Iris pigment epithelial cell (primary cell): Measurements from ENCODE around the gene ACAT2.
A peak's percentile ranks its signal among the peaks of the same experiment; 100 is the strongest.
"Not testable (repeated sequence)": the region's sequence is repeated elsewhere in the genome, so short reads cannot be mapped to it uniquely, and the experiment has no call there.

Source experiments
- DNase-seq: peaks from one replicate; pipeline ENCODE4 v3.0.0-alpha.2; 2011; ENCODE audit warnings: low read depth

The ACAT2 gene

DNA sequence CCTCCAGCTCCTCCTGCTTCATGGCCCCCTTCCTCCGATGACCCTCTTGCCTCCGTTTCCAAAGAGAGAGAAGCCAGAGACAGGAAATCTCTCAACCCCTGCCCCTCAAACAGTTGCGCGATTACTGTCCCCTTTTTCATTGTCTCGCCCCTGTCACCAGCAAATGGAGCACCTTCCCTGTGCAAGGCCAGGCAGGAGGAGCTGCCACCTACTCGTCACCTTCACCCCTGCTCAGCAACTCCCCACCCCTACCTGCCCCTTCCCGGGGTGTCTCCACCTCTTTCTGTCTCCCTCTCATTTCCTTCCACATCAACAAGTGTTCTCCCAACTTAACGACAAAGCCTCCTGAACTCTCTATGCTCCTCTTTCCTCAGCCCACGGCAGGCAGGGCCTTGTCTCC lies 51.9 kb downstream of the ACAT2 start:
- no peak for DNase-seq

DNA sequence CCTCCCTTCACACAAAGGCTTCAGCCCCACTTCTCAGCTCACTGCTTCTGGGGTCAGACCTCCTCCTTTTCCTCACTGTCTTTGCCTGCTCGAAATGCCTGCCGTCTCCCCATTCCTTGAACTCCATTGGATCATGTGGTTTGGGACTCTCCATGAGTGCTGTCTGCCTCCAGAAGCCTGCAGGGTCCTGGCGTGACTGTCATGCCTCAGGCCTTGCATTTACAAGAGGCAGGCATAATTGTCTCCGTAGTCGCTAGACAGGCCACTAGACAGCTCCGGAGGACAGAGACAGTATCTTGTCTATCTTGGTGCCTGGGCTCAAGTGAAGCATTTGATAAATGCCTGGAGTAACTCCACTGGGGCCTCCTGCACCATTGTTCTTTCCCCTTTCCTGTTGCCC lies 53.6 kb downstream of the ACAT2 start:
- no peak for DNase-seq

DNA sequence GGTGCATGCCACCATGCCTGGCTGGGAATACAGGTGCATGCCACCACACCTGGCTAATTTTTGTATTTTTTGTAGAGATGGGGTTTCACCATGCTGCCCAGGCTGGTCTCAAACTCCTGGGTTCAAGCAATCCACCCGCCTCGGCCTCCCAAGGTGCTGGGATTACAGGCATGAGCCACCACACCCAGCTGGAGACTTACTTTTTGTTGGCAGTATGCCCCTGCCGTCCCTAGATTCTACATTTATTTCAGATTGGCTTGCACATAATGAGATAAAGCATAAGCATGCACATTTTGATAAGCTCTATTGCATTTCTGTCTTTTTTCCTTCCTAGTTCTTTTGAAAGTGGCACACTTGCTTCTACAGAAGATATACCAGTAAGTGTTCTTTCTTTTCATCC lies 54.9 kb downstream of the ACAT2 start:
- DNase-seq, result not testable (repeated sequence)

DNA sequence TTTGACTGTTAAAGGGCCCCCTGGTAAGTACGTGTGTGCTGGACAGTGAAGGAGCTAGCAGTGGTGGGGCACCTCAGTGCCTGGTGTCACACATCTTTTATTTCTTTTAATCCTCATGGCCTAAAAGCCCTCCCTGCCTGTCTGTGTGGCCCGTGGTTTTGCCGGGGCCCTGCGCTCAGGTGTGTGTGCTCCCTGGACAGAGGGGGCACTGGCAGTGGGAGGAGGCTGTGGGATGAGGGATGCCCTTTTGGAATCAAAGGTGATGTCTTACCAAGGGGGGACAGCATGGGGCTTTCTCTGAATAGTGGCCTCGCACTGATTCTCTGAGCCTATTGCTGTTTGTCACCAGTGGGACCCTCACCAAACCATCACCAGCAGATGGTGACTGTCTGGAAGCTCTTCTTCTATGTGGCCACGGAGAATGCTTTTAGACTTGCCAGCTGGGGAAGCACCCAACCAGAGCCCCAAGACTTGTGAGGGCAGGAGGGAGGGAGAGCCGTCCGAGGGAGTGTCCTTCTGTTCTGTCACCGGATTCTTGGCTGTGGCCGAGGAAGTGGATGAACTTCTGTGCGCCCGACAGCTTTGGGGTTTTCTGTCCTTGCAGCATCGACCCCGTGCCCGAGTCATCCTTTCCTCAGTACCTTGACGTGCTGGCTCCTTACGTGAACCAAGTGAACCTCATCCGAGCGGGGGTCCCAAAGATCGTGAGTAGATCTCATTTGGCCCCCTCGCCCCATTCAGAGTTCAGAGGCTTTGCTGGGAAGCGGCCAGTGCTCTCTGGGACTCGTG lies 56.3 kb downstream of the ACAT2 start:
- DNase-seq, result no peak

DNA sequence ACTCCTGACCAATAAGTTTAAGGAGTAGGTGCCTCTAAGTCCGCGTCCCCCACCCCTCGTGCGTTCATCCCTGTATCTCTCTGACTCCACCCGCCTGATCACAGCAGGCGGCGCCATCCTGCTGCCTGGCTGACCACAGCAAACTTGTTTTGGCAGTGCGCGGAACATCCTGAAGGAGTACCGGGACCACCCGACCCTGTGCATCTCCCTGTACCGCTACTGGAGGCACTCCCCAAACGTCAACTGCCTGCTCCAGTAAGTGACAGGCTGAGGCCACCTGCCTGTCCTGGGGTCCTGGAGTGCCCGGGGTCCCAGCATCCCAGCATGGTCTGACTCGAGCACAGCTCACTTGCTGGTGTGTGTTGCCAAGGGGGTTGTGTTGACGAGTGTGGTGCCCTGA lies 57.3 kb downstream of the ACAT2 start:
- DNase-seq, result no peak

DNA sequence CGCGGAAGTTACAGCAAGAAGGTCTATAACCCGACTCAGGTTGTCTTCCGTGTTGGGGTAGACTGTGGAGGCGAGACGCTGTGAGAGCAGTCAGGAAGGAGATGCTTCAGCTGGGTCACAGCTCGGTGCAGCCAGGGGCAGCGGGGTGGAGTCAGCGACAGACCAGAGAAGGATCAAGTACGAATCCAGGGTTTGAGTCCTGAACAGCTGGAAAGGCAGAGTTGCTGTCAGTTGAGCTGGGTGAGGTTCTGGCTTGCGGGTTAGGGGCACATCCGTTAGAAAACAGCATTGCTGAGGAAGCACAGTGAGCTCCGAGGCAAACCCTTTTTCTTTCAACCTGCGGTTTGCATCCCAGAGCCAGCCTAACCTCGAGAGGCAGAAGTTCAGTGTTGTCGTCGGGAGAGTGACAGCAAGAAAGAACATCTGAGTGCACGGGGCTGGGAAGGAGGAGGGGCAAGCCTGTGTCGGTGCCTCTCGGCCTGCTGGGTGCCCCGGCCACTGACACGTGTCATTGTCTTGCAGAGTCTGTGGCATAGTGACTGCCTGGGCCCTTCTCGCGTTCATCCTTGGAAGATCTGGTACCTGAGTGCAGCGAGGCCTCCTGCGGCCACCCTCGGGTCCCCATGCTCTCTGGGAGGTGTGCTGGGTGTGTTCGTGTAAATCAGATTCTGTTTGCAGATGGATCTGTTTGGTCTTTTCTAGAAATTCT lies 58.2 kb downstream of the ACAT2 start:
- DNase-seq, result no peak

DNA sequence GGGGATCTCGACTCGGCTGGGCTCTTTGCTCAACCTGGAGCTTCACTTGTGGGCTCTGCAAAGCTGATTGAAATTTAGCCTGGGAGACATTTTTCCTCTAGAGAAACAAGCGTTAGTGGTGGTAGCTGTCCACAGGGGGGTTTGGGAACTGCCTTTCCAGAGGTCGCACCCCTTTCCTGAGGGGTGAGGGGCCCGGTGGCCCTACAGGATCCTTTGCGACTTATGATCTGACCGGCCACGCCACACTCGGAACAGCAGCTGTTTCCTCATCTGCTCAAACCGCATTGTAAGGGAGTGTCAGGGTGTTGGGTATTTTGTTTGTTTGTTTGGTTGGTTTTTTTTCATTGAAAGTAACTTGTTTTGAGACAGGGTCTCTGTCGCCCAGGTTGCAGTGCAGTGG lies 59.3 kb downstream of the ACAT2 start:
- no peak for DNase-seq

DNA sequence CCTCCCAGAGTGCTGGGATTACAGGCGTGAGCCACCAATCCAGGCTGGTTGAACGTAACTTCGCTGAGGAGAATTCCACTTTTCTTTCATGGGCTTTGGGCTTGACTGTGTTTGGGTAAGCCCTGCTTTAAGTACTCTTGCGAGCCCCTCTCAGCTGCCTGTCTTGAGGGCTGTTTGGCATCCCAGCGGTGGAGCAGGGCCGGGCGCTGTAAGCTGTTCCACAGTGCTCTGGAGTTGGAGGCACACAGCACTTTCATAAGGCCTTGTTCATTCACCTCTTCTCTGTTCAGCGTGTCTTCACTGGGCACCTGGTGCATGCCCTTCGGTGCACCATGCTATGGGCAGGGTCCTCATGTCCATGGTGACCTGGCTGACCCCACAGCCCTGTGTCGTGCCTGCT lies 59.9 kb downstream of the ACAT2 start:
- no peak for DNase-seq

DNA sequence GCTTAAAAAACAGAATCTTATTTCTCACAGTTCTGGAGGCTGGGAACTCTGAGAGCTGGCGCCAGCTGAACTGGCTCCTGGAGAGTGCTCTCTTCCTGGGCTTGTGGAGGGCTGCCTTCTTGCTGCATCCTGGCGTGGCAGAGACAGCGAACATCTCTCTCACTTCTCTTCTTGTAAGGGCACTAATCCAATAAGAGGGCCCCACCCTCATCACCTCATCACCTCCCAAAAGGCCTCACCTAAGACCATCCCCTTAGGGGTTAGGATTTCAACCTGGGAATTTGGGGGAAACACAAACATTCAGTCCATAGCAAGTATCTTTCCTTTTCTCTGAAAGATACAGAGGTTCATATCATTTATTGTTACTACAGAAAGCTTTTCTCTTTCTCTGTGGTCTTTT lies 62.1 kb downstream of the ACAT2 start:
- no peak for DNase-seq

DNA sequence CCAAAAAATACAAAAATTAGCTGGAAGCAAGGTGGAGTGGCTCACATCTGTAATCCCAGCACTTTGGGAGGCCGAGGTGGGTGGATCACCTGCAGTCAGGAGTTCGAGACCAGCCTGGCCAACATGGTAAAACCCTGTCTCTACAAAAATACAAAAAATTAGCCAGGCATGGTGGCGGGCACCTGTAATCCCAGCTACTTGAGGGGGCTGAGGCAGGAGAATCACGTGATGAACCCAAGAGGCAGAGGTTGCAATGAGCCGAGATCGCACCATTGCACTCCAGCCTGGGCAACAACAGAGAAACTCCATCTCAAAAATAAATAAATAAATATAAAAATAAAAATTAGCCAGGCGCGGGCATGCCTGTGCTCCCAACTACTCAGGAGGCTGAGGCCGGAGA lies 62.8 kb downstream of the ACAT2 start:
- not testable (repeated sequence) for DNase-seq

DNA sequence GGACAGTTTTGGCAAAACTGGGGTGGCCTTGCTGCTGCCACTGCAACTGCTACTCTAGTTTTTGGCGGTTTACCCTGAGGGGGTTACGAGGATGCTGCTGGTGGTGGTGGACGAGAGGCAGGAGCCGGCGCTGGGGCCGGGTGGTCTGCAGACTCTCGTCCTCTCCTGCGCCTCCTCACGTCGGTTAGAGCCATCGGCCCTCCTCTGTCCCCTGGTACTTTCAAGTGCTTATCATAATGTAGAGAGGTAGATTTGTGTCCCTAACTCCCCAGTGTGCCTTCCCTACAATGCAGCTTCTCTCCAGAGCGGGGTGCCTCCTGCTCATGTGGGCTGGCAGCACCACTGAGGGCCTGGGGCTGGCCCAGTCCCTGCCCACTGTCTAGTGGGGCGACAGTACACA lies 64.2 kb downstream of the ACAT2 start:
- no peak for DNase-seq

DNA sequence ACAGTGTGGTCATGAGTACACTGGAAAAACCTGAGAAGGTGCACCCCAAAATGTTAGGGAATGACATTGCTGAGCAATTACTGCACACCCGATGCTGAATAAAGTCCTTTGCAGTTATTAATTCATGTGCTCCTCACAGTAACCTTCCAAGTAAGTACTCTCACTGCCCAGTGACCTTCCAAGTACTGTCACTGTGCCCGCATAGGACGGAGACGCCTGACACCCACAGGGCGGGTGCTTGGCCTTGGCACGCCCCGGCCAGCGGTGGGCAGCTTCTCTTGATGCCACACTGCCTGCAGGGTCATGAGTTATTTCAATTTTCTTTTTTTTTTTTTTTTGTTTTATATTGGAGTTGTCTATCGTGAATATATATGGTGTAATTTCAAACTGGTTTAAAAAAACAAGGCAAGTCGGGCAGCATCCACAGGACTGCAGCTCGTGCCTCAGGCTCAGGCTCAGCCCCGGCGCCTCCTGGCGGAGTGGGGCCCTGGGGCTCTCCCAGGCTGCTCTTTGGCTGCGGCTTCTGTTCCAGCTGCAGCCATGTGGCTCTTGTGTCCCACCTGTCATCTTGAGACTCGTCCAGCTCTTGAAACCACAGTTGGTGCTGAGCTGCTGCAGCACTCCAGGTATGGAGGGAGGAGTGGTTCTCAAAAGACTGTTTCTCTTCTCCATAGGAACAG lies 65.3 kb downstream of the ACAT2 start:
- no peak for DNase-seq

DNA sequence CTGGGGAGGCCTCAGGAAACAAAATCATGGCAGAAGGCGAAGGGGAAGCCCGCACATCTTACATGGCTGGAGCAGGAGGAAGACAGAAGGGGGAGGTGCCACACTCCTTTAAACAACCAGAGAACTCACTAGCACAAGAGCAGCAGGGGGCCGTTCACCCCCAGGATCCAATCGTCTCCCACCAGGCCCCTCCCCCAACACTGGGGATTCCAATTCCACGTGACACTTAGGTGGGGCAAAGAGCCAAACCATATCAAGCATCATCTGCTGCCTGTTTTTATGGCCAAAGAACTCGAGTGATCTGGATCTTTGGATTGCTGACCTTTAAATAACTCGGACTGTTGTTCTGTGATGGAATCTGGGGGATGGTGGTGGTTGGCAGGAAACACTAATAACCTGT lies 66.2 kb downstream of the ACAT2 start:
- peak; percentile 14 for DNase-seq
